Stimulated activated CD8-positive, alpha-beta memory T cell treated with anti-CD3 and anti-CD28 coated beads, Interleukin-7, amount 100 ng/mL, for 24 hours (primary cell): ENCODE data around the gene SP2.
"Not testable (repeated sequence)": the region's sequence is repeated elsewhere in the genome, so short reads cannot be mapped to it uniquely, and the experiment has no call there.

Experiments used
- DNase-seq: peaks from one replicate; pipeline ENCODE4 v3.0.0-alpha.2; 2020; ENCODE audit warnings: low read depth

Gene SP2

GRCh38 chr17:47891545-47892088 lies 4.4 kb upstream of the SP2 start:
- no peak for DNase-seq

DNA sequence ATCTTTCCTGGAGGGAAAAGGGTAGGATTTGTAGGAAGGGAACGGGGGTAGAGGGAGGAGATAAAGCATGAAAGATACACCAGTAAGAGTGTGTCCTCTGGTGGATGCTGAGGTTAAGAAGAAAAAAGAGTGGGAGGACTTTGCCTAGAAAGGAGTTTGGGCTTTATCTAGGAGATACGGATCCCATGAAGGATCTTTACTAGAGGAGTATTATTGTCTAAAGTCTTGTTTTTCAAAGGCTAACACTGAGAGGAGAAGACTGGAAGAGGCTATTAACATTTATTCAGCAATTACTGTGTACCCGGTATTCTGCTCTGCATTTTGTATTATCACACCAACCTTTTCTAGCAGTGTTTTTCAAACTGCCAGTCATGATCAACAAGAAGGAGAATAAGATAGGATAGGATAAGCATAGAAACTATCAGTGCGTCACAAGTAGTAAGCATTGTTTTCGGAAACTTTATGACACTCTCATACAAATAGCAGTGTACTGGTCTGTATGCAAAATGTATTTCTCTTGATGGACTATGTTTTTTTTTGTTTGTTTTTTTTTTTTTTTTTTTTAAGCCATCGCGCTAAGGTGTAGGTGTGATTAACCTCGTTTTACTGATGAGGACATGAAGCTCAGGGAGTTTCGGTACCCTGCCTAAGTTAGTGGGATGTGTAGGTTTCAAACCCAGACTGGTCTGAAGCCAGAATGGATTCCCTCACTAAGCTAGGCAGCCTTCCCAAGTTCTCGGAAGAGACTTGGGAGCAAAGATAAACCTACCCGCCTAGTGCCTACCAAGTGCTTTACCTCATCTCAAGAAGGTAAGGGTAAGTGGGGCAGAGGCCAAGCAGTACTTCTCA lies 1.3 kb upstream of the SP2 start:
- no peak for DNase-seq

GRCh38 chr17:47895347-47895855 lies 635 bp upstream of the SP2 start:
- peak; percentile 8 for DNase-seq

DNA sequence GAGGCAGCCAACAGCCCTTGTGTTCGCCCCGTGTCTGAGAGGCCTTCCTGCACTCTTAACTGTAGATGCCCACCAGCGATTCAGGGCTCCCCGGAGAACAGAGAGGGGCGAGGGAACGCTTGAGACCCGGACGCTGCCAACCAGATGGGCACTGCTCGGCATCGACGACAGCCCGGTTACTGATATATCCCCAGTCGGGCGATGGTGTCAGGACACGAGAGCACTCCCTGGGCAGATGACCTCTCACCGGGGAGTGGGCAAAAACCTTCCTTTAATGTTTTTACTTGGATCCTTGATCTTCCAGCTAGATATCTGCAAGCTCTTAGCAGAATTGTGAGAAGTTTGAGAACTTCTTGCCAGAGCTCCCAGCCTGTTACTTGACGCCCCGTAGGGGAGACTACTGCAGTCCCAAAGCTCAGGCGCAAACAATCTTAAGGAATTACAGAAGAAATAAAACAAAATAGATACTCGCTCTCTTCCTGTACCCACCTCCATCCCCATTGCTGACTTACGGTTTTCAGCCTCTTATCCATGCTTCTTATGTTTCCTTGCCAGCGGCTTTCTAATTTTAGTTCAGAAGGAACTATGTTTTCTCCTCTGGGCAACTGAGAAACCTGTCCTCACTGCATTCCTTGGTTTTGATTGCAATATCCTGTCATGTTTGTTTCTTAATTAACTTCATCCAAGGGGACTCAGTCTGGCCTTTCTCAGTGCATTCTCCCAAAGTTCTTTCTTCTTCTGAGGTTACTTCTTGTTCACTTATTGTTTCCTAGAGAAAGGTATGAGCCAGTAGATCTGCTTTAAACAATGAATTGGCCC lies 845 bp downstream of the SP2 start:
- no peak for DNase-seq

- no peak for DNase-seq
These were observed 1.5 kb downstream of the SP2 start for GRCh38 chr17:47897561-47897960.

DNA sequence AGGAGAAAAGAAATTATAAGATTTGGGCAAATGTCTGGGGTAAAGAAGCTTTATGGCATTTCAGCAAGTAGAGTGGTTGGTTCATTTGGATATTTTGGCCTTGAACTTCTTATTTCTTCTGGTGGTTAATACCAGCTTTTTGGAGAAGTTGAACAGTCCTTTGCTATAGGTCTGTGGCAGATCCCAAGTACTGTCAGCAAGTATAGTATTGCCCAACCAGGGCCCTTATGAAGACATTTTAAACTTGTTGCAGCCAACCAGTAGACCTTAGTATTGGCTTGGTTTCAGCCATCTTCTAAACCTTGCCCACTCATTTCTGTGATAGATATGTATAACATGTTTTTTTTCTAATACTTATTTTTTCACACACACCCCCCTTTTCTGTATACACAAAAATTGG lies 2.2 kb downstream of the SP2 start:
- DNase-seq: no peak

- no peak for DNase-seq
These were observed 3.6 kb downstream of the SP2 start for GRCh38 chr17:47899643-47900042.

DNA sequence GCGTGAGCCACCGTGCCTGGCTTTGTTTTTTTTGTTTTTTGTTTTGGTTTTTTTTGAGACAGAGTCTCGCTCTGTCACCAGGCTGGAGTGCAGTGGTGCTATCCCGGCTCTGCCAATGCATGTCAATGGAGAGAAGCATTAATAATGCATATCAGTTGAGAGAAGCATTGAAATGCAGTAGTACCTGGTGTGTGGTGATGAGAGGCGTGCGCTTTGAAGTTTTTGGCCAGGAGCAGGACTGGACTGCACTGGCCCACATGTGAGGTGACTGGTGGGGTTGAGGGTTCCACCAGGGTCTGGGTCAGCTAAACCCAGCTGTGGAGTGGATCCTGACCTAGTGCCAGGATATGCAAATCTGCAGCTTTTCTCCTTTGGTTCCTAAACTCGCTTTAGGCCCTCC lies 5.4 kb downstream of the SP2 start:
- DNase-seq: no peak

GRCh38 chr17:47902039-47902744 lies 6.2 kb downstream of the SP2 start:
- no peak for DNase-seq

- DNase-seq: no peak
These were observed 9.2 kb downstream of the SP2 start for GRCh38 chr17:47905221-47905733.

GRCh38 chr17:47906443-47906842 lies 10.4 kb downstream of the SP2 start:
- no peak for DNase-seq

DNA sequence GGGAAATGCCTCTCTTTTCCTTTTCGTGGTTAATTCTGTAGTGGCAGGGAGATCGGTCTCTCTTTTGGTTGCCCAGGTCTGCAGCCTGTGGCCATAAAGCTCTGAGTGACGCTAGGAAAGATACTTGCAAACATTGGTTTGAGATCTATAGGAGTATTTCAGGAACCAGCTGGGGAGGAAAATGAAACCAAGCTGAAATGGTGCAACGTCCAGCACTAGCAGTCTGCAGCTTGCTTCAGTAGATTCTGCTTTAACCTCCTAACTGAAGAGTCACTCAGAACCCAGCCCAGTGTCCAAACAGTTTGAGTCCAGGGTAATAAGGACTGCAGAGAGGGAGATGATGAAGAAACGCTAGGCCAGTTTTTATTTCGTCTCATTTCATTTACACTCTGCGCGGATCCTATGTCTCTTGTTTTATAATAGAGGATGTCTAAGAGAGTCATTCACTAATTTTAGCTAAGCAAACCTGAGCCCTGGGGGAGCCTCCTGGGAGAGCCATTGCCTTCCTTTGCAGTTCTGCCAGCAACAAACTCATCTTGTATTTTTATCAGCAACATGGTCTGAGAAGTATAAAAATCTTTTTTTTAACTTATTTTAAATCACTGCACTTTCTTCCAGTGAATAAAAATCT lies 12.0 kb downstream of the SP2 start:
- DNase-seq: no peak

DNA sequence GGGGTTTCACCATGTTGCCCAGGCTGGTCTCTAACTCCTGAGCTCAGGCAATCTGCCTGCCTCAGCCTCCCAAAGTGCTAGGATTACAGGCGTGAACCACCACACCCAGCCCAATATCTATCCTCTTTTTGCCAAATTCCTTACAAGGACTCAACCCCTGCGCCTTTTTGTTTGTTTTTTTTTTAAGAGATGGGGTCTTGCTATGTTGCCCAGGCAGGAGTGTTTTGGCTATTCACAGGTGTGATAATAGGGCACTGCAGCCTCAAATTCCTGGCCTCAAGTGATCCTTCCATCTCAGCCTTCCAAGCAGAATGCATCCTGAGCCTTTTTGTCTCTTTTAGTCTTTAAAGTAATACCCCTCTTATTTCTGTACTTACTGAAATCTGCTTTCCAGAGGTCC lies 17.0 kb downstream of the SP2 start:
- no peak for DNase-seq

- DNase-seq: no peak
These were observed 18.4 kb downstream of the SP2 start for GRCh38 chr17:47914306-47914948.

DNA sequence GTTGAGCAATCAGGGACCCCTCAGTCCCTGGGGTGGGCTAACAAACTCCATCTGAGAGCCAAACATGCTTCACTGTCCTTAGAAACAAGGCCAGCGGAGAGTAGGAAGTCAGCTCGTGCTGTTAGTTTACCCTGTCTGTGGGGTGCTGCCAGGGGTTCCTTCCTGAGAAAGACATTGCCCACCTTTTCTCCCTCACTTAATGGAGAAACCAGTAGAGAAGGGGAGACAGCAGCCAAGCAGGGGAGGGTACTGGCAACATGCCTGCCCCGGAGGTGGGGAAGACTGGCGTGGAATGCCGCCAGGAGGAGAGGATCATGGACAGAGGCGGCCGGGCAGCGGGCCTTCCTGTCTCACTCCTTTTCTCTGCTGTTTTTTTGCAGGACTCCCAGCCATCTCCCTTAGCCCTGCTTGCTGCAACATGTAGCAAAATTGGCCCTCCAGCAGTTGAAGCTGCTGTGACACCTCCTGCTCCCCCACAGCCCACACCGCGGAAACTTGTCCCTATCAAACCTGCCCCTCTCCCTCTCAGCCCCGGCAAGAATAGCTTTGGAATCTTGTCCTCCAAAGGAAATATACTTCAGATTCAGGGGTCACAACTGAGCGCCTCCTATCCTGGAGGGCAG lies 19.9 kb downstream of the SP2 start:
- no peak for DNase-seq

DNA sequence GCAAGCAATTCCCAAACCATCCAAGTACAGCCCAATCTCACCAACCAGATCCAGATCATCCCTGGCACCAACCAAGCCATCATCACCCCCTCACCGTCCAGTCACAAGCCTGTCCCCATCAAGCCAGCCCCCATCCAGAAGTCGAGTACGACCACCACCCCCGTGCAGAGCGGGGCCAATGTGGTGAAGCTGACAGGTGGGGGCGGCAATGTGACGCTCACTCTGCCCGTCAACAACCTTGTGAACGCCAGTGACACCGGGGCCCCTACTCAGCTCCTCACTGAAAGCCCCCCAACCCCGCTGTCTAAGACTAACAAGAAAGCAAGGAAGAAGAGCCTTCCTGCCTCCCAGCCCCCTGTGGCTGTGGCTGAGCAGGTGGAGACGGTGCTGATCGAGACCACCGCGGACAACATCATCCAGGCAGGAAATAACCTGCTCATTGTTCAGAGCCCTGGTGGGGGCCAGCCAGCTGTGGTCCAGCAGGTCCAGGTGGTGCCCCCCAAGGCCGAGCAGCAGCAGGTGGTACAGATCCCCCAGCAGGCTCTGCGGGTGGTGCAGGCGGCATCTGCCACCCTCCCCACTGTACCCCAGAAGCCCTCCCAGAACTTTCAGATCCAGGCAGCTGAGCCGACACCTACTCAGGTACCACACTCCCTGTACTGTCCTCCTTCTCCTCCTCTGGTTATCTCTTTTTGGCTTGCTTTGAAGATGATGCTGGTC lies 20.6 kb downstream of the SP2 start:
- no peak for DNase-seq

- DNase-seq: no peak
These were observed 21.5 kb downstream of the SP2 start for GRCh38 chr17:47917581-47917980.

DNA sequence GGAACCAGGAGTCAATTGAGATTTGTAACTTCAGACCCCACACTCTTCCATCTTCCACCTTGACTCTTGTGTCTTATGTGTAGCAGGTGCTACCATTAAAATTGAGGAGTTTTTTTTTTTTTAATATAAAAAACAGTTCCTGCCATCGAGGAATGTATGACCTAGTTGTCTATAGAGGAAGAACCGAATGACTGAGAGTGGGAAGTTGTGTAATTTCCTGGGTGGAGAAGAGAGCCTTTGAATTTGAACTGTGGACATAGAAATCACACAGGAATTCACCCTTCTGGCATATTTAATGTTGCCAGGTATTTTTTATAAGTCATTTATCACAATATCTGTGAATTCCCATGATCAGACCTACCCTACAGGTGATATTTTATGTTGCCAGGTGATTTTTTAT lies 22.0 kb downstream of the SP2 start:
- no peak for DNase-seq

DNA sequence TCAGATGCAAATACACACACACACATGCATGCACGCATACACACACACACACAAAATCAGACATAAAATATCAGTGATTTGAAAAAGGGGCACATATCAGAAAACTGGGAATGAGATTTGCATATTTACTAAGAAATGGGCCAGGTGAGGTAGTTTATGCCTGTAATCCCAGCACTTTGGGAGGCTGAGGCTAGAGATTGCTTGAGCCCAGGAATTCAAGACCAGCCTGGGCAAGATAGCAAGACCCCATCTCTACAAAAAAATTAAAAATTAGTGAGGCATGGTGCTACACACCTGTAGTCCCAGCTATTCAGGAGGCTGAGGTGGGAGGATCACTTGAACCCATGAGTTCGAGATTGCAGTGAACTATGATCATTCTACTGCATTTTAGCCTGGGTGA lies 23.0 kb downstream of the SP2 start:
- no peak for DNase-seq

GRCh38 chr17:47919889-47920288 lies 23.9 kb downstream of the SP2 start:
- DNase-seq: not testable (repeated sequence)
